GM23338 (cell line): Measurements from ENCODE around the gene SEL1L2. TPM values are rescaled to one million over a fixed set of nuclear protein-coding genes. Genes with fewer than 3 reads are reported as not detected.

ENCODE experiments used
- ATAC-seq: fragments of 200-7000 bp; cut with Tn5 transposase; 3 replicates; pipeline ENCODE4 v1.9.1; 2020
- DNase-seq: peaks from one replicate; pipeline ENCODE4 v3.0.0-alpha.2; 2015; ENCODE audit warnings: low spot score
- H2AFZ ChIP-seq: fragments of 200-600 bp; sonication (generic); 2 replicates; pipeline ENCODE4 v1.8.0; 2016; ENCODE audit warnings: antibody characterized with exemption, mild to moderate bottlenecking, moderate library complexity
- H3F3A ChIP-seq: fragments of 200-600 bp; sonication (generic); replicated peaks from 2 replicates; pipeline ENCODE4 v1.8.0; 2017; ENCODE audit warnings: antibody characterized with exemption, mixed run types, low read depth
- H3K27ac ChIP-seq: fragments of 200-600 bp; sonication (generic); 2 replicates; pipeline ENCODE4 v1.6.1; 2016; ENCODE audit warnings: low read depth
- H3K27me3 ChIP-seq: fragments of 200-600 bp; sonication (generic); 2 replicates; pipeline ENCODE4 v1.8.0; 2016; ENCODE audit warnings: mild to moderate bottlenecking, mixed run types, moderate library complexity; ENCODE audit not compliant: insufficient read depth
- H3K36me3 ChIP-seq: fragments of 200-600 bp; sonication (generic); 2 replicates; pipeline ENCODE4 v1.8.0; 2016; ENCODE audit warnings: mild to moderate bottlenecking; ENCODE audit not compliant: insufficient read depth
- H3K4me1 ChIP-seq: fragments of 200-600 bp; sonication (generic); 2 replicates; pipeline ENCODE4 v1.8.0; 2016; ENCODE audit warnings: mild to moderate bottlenecking, moderate library complexity; ENCODE audit not compliant: insufficient read depth
- H3K4me2 ChIP-seq: fragments of 200-600 bp; sonication (generic); 2 replicates; pipeline ENCODE4 v1.7.1; 2017; ENCODE audit warnings: mixed run types
- H3K4me3 ChIP-seq: fragments of 200-600 bp; sonication (generic); 2 replicates; pipeline ENCODE4 v1.6.1; 2016; ENCODE audit warnings: mixed run types
- H3K79me2 ChIP-seq: fragments of 200-600 bp; sonication (generic); replicated peaks from 2 replicates; pipeline ENCODE4 v1.8.0; 2017; ENCODE audit warnings: mild to moderate bottlenecking; ENCODE audit not compliant: insufficient read depth
- H3K9me2 ChIP-seq: fragments of 200-600 bp; sonication (generic); 2 replicates; pipeline ENCODE4 v1.8.0; 2017; ENCODE audit not compliant: insufficient read depth
- H4K20me1 ChIP-seq: fragments of 200-600 bp; sonication (generic); replicated peaks from 2 replicates; pipeline ENCODE4 v1.8.0; 2017; ENCODE audit warnings: mild to moderate bottlenecking; ENCODE audit not compliant: insufficient read depth
- H3K27ac Mint-ChIP-seq: 2 replicates; pipeline ENCODE4 v1.8.0; 2020; ENCODE audit warnings: inconsistent platforms, mild to moderate bottlenecking, moderate library complexity, mixed read lengths
- H3K27me3 Mint-ChIP-seq: 3 replicates; pipeline ENCODE4 v1.8.0; 2022; ENCODE audit warnings: low read depth, mild to moderate bottlenecking, moderate library complexity, mixed read lengths, inconsistent platforms; ENCODE audit not compliant: insufficient read depth, poor library complexity
- H3K36me3 Mint-ChIP-seq: 3 replicates; pipeline ENCODE4 v1.8.0; 2021; ENCODE audit warnings: low read depth, mild to moderate bottlenecking, inconsistent platforms, moderate library complexity, mixed read lengths
- H3K4me1 Mint-ChIP-seq: 3 replicates; pipeline ENCODE4 v1.8.0; 2020; ENCODE audit warnings: mild to moderate bottlenecking, inconsistent platforms, mixed read lengths
- H3K4me3 Mint-ChIP-seq: 3 replicates; pipeline ENCODE4 v1.8.0; 2021; ENCODE audit warnings: moderate library complexity, mild to moderate bottlenecking, inconsistent platforms, mixed read lengths
- H3K9me3 Mint-ChIP-seq: 3 replicates; pipeline ENCODE4 v1.8.0; 2020; ENCODE audit warnings: moderate library complexity, mild to moderate bottlenecking, inconsistent platforms, mixed read lengths
- CTCF ChIP-seq, 2 experiments: fragments of 200-600 bp in 1 of 2; sonication (generic) in 1 of 2; conservative IDR thresholded peaks; 2 replicates each; pipeline versions ENCODE4 v1.5.1 to v1.6.1; 2016 to 2017; ENCODE audit warnings: antibody characterized with exemption in 2 of 2, low read depth in 2 of 2, mild to moderate bottlenecking in 2 of 2, moderate library complexity in 1 of 2
- EZH2phosphoT487 ChIP-seq: fragments of 200-600 bp; sonication (generic); IDR thresholded peaks from one replicate; pipeline ENCODE4 v1.8.1; 2018; ENCODE audit warnings: antibody characterized with exemption; ENCODE audit not compliant: unreplicated experiment
- NANOG ChIP-seq: IDR thresholded peaks from 2 replicates; pipeline ENCODE4 v1.6.1; 2016; ENCODE audit warnings: antibody characterized with exemption, borderline replicate concordance
- STAT1 ChIP-seq: IDR thresholded peaks from one replicate; pipeline ENCODE4 v1.6.1; 2016; ENCODE audit warnings: antibody characterized with exemption; ENCODE audit not compliant: unreplicated experiment
- ZNF331 ChIP-seq: fragments of 250-450 bp; sonication (Bioruptor Pico); IDR thresholded peaks from 2 replicates; pipeline ENCODE4 v1.5.0; 2020; ENCODE audit warnings: low read depth, mild to moderate bottlenecking, moderate library complexity
- polyA plus RNA-seq: library from polyadenylated mRNA; unstranded; fragments of >200 nt; fragmentation: Nextera tagmentation; extraction: Ambion mirVana; gene quantifications from 2 replicates; pipeline ENCODE4 v1.2.1, GENCODE V29; 2016
- total RNA-seq: library from RNA; depleted of rRNA; stranded (reverse); fragments of >200 nt; shearing (Covaris generic); gene quantifications from 2 replicates; pipeline ENCODE4 v1.2.3, GENCODE V29; 2014
- TF ChIP-seq, protein P1 (sequence below): IDR thresholded peaks from one replicate; pipeline ENCODE4 v1.6.1; 2018; ENCODE audit warnings: antibody characterized with exemption; ENCODE audit not compliant: unreplicated experiment
- TF ChIP-seq, protein P2 (sequence below): fragments of 250-450 bp; sonication (Bioruptor Pico); IDR thresholded peaks from 2 replicates; pipeline ENCODE4 v1.5.0; 2020; ENCODE audit warnings: mild to moderate bottlenecking, moderate library complexity
- TF ChIP-seq, protein P3 (sequence below): IDR thresholded peaks from 2 replicates; pipeline ENCODE4 v1.6.1; 2016; ENCODE audit warnings: antibody characterized with exemption

The SEL1L2 gene
- total and polyA plus RNA-seq, 2 experiments from 2014 or later = not detected

DNA sequence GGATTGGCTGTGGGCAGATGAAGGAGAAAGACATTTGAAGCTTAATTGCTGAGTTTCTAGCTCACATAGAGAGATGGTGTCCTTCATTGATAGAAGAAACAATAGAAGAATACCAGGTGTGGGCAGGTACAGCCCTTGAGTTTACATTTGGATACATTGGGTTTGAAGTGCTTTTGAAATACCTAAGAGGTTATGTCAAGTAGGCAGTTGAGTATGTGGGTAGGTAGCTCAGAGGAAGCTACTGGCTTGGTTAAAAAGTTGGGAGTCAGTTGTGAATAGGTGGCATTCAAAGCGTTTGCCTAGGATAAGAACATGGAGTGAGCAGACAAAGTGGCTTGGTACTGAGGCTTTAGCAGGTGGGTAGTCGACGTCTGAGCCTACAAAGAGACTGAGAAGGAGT is 180.6 kb downstream of the SEL1L2 start (continued):
- TF ChIP-seq, protein P1, sequence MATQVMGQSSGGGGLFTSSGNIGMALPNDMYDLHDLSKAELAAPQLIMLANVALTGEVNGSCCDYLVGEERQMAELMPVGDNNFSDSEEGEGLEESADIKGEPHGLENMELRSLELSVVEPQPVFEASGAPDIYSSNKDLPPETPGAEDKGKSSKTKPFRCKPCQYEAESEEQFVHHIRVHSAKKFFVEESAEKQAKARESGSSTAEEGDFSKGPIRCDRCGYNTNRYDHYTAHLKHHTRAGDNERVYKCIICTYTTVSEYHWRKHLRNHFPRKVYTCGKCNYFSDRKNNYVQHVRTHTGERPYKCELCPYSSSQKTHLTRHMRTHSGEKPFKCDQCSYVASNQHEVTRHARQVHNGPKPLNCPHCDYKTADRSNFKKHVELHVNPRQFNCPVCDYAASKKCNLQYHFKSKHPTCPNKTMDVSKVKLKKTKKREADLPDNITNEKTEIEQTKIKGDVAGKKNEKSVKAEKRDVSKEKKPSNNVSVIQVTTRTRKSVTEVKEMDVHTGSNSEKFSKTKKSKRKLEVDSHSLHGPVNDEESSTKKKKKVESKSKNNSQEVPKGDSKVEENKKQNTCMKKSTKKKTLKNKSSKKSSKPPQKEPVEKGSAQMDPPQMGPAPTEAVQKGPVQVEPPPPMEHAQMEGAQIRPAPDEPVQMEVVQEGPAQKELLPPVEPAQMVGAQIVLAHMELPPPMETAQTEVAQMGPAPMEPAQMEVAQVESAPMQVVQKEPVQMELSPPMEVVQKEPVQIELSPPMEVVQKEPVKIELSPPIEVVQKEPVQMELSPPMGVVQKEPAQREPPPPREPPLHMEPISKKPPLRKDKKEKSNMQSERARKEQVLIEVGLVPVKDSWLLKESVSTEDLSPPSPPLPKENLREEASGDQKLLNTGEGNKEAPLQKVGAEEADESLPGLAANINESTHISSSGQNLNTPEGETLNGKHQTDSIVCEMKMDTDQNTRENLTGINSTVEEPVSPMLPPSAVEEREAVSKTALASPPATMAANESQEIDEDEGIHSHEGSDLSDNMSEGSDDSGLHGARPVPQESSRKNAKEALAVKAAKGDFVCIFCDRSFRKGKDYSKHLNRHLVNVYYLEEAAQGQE = no peak
- no peak for TF ChIP-seq STAT1

- peaks cover 70% of the 10 kb centered on the region for H3K36me3 ChIP-seq
- H3K27me3 ChIP-seq = no peaks in the 10 kb centered on the region
- no peaks in the 10 kb centered on the region for H3F3A ChIP-seq
- no peaks in the 10 kb centered on the region for H3K4me1 ChIP-seq
- Mint-ChIP-seq H3K36me3 (peaks cover 23% of the 10 kb centered on the region; the same call in 2 of the 3 replicates), H3K4me1 (no peaks in the 10 kb centered on the region), H3K27me3 (no peaks in the 10 kb centered on the region), H3K9me3 (no peaks in the 10 kb centered on the region), H3K4me3 (no peak overlapping the region), H3K27ac (no peak overlapping the region)
- no peaks in the 10 kb centered on the region; the same call in 1 of the 2 replicates for H3K79me2 ChIP-seq
- no peaks in the 10 kb centered on the region for H3K9me2 ChIP-seq
- no peak overlapping the region; the same call in 1 of the 2 replicates for H3K27ac ChIP-seq
- no peaks in the 10 kb centered on the region; the same call in none of the 2 replicates for H4K20me1 ChIP-seq
- H3K4me3 ChIP-seq = no peak overlapping the region
- no peak overlapping the region for H2AFZ ChIP-seq
- DNase-seq (no peak), ATAC-seq (no peak)
- no peak overlapping the region for H3K4me2 ChIP-seq
- TF ChIP-seq NANOG (no peak), CTCF (conservative IDR thresholded peaks at IDR 0.05; ENCODE audit: low read depth in 2 of 2) (no peak), ZNF331 (CRISPR knock-in tag) (no peak), EZH2phosphoT487 (no peak)
- TF ChIP-seq, protein P2, sequence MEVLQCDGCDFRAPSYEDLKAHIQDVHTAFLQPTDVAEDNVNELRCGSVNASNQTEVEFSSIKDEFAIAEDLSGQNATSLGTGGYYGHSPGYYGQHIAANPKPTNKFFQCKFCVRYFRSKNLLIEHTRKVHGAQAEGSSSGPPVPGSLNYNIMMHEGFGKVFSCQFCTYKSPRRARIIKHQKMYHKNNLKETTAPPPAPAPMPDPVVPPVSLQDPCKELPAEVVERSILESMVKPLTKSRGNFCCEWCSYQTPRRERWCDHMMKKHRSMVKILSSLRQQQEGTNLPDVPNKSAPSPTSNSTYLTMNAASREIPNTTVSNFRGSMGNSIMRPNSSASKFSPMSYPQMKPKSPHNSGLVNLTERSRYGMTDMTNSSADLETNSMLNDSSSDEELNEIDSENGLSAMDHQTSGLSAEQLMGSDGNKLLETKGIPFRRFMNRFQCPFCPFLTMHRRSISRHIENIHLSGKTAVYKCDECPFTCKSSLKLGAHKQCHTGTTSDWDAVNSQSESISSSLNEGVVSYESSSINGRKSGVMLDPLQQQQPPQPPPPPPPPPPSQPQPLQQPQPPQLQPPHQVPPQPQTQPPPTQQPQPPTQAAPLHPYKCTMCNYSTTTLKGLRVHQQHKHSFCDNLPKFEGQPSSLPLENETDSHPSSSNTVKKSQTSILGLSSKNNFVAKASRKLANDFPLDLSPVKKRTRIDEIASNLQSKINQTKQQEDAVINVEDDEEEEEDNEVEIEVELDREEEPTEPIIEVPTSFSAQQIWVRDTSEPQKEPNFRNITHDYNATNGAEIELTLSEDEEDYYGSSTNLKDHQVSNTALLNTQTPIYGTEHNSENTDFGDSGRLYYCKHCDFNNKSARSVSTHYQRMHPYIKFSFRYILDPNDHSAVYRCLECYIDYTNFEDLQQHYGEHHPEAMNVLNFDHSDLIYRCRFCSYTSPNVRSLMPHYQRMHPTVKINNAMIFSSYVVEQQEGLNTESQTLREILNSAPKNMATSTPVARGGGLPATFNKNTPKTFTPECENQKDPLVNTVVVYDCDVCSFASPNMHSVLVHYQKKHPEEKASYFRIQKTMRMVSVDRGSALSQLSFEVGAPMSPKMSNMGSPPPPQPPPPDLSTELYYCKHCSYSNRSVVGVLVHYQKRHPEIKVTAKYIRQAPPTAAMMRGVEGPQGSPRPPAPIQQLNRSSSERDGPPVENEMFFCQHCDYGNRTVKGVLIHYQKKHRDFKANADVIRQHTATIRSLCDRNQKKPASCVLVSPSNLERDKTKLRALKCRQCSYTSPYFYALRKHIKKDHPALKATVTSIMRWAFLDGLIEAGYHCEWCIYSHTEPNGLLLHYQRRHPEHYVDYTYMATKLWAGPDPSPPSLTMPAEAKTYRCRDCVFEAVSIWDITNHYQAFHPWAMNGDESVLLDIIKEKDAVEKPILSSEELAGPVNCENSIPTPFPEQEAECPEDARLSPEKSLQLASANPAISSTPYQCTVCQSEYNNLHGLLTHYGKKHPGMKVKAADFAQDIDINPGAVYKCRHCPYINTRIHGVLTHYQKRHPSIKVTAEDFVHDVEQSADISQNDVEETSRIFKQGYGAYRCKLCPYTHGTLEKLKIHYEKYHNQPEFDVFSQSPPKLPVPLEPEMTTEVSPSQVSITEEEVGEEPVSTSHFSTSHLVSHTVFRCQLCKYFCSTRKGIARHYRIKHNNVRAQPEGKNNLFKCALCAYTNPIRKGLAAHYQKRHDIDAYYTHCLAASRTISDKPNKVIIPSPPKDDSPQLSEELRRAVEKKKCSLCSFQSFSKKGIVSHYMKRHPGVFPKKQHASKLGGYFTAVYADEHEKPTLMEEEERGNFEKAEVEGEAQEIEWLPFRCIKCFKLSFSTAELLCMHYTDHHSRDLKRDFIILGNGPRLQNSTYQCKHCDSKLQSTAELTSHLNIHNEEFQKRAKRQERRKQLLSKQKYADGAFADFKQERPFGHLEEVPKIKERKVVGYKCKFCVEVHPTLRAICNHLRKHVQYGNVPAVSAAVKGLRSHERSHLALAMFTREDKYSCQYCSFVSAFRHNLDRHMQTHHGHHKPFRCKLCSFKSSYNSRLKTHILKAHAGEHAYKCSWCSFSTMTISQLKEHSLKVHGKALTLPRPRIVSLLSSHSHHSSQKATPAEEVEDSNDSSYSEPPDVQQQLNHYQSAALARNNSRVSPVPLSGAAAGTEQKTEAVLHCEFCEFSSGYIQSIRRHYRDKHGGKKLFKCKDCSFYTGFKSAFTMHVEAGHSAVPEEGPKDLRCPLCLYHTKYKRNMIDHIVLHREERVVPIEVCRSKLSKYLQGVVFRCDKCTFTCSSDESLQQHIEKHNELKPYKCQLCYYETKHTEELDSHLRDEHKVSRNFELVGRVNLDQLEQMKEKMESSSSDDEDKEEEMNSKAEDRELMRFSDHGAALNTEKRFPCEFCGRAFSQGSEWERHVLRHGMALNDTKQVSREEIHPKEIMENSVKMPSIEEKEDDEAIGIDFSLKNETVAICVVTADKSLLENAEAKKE (CRISPR knock-in tag) = no peak
- TF ChIP-seq, protein P1 = no peak
- TF ChIP-seq, protein P3, sequence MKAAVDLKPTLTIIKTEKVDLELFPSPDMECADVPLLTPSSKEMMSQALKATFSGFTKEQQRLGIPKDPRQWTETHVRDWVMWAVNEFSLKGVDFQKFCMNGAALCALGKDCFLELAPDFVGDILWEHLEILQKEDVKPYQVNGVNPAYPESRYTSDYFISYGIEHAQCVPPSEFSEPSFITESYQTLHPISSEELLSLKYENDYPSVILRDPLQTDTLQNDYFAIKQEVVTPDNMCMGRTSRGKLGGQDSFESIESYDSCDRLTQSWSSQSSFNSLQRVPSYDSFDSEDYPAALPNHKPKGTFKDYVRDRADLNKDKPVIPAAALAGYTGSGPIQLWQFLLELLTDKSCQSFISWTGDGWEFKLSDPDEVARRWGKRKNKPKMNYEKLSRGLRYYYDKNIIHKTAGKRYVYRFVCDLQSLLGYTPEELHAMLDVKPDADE = no peak
These were observed 181.0 kb downstream of the SEL1L2 start for GRCh38 chr20:13809373-13809772.
